ENCODE data around the gene SLX4IP.

The SLX4IP gene

GRCh38 chr20:10565191-10565921 lies 130.3 kb downstream of the SLX4IP start:
- WGBS, 2 experiments = 52 to 55% methylated on average over 6 of the region's 6 CpGs
- peak overlapping the region; percentile 27 for H3K27ac ChIP-seq (ENCODE audit: insufficient read depth, low read depth, low read length, poor library complexity, severe bottlenecking)

GRCh38 chr20:10565922-10566897 lies 131.1 kb downstream of the SLX4IP start:
- Histone ChIP-seq H3K4me3 (ENCODE audit: insufficient read depth, low read depth, low read length) (no peak overlapping the region), H3K9me3 (ENCODE audit: control insufficient read depth, low read length) (peaks cover 2% of the 10 kb centered on the region), H3K27me3 (ENCODE audit: control insufficient read depth, insufficient read depth, low read length, poor library complexity, severe bottlenecking) (no peaks in the 10 kb centered on the region), H3K36me3 (ENCODE audit: control insufficient read depth, insufficient read depth, low read length) (peaks cover 3% of the 10 kb centered on the region), H3K4me1 (ENCODE audit: control insufficient read depth, insufficient read depth, low read length) (peaks cover 3% of the 10 kb centered on the region), H3K27ac (ENCODE audit: insufficient read depth, low read depth, low read length, poor library complexity, severe bottlenecking) (no peak overlapping the region)
- 74 to 81% methylated on average over 8 of the region's 8 CpGs for WGBS, 2 experiments

More at GRCh38 chr20:10565191-10565921, 130.3 kb downstream of the SLX4IP start:
- H3K4me1 ChIP-seq (ENCODE audit: control insufficient read depth, insufficient read depth, low read length) = peaks cover 3% of the 10 kb centered on the region
- H3K4me3 ChIP-seq (ENCODE audit: insufficient read depth, low read depth, low read length) = no peak overlapping the region
- H3K27me3 ChIP-seq (ENCODE audit: control insufficient read depth, insufficient read depth, low read length, poor library complexity, severe bottlenecking) = no peaks in the 10 kb centered on the region
- peaks cover 2% of the 10 kb centered on the region for H3K9me3 ChIP-seq (ENCODE audit: control insufficient read depth, low read length)
- peaks cover 3% of the 10 kb centered on the region for H3K36me3 ChIP-seq (ENCODE audit: control insufficient read depth, insufficient read depth, low read length)

- WGBS, 2 experiments = 94 to 96% methylated on average over 3 of the region's 3 CpGs
- H3K27me3 ChIP-seq (ENCODE audit: control insufficient read depth, insufficient read depth, low read length, poor library complexity, severe bottlenecking) = no peaks in the 10 kb centered on the region
- peaks cover 3% of the 10 kb centered on the region for H3K36me3 ChIP-seq (ENCODE audit: control insufficient read depth, insufficient read depth, low read length)
- H3K4me1 ChIP-seq (ENCODE audit: control insufficient read depth, insufficient read depth, low read length) = peaks cover 3% of the 10 kb centered on the region
- H3K27ac ChIP-seq (ENCODE audit: insufficient read depth, low read depth, low read length, poor library complexity, severe bottlenecking) = no peak overlapping the region
- no peak overlapping the region for H3K4me3 ChIP-seq (ENCODE audit: insufficient read depth, low read depth, low read length)
- H3K9me3 ChIP-seq (ENCODE audit: control insufficient read depth, low read length) = no peaks in the 10 kb centered on the region
Measured at GRCh38 chr20:10568032-10568431, 132.9 kb downstream of the SLX4IP start.

- H3K4me3 ChIP-seq (ENCODE audit: insufficient read depth, low read depth, low read length) = no peak overlapping the region
- H3K27me3 ChIP-seq (ENCODE audit: control insufficient read depth, insufficient read depth, low read length, poor library complexity, severe bottlenecking) = no peaks in the 10 kb centered on the region
- no peaks in the 10 kb centered on the region for H3K9me3 ChIP-seq (ENCODE audit: control insufficient read depth, low read length)
- 88 to 100% methylated on average over 1 of the region's 1 CpG for WGBS, 2 experiments
- H3K4me1 ChIP-seq (ENCODE audit: control insufficient read depth, insufficient read depth, low read length) = no peaks in the 10 kb centered on the region
- H3K27ac ChIP-seq (ENCODE audit: insufficient read depth, low read depth, low read length, poor library complexity, severe bottlenecking) = no peak overlapping the region
- H3K36me3 ChIP-seq (ENCODE audit: control insufficient read depth, insufficient read depth, low read length) = peaks cover 1% of the 10 kb centered on the region
Measured at GRCh38 chr20:10571313-10571815, 136.3 kb downstream of the SLX4IP start.

- H3K9me3 ChIP-seq (ENCODE audit: control insufficient read depth, low read length) = no peaks in the 10 kb centered on the region
- H3K4me1 ChIP-seq (ENCODE audit: control insufficient read depth, insufficient read depth, low read length) = no peaks in the 10 kb centered on the region
- H3K27ac ChIP-seq (ENCODE audit: insufficient read depth, low read depth, low read length, poor library complexity, severe bottlenecking) = no peak overlapping the region
- H3K4me3 ChIP-seq (ENCODE audit: insufficient read depth, low read depth, low read length) = no peak overlapping the region
- whole genome bisulfite sequencing, 2 experiments = 94 to 96% methylated on average over 5 of the region's 8 CpGs
- H3K36me3 ChIP-seq (ENCODE audit: control insufficient read depth, insufficient read depth, low read length) = no peaks in the 10 kb centered on the region
- no peaks in the 10 kb centered on the region for H3K27me3 ChIP-seq (ENCODE audit: control insufficient read depth, insufficient read depth, low read length, poor library complexity, severe bottlenecking)
Measured at GRCh38 chr20:10572853-10573252, 137.7 kb downstream of the SLX4IP start.

- no peaks in the 10 kb centered on the region for H3K4me1 ChIP-seq (ENCODE audit: control insufficient read depth, insufficient read depth, low read length)
- no peak overlapping the region for H3K27ac ChIP-seq (ENCODE audit: insufficient read depth, low read depth, low read length, poor library complexity, severe bottlenecking)
- H3K27me3 ChIP-seq (ENCODE audit: control insufficient read depth, insufficient read depth, low read length, poor library complexity, severe bottlenecking) = no peaks in the 10 kb centered on the region
- no peaks in the 10 kb centered on the region for H3K36me3 ChIP-seq (ENCODE audit: control insufficient read depth, insufficient read depth, low read length)
- H3K9me3 ChIP-seq (ENCODE audit: control insufficient read depth, low read length) = no peaks in the 10 kb centered on the region
- H3K4me3 ChIP-seq (ENCODE audit: insufficient read depth, low read depth, low read length) = no peak overlapping the region
- WGBS, 2 experiments = 92 to 98% methylated on average over 1 to 2 of the region's 2 CpGs
Measured at GRCh38 chr20:10573273-10573950, 138.3 kb downstream of the SLX4IP start.

GRCh38 chr20:10573951-10574339 lies 138.8 kb downstream of the SLX4IP start:
- WGBS, 2 experiments = 89 to 94% methylated on average over 1 of the region's 1 CpG
- H3K27ac ChIP-seq (ENCODE audit: insufficient read depth, low read depth, low read length, poor library complexity, severe bottlenecking) = no peak overlapping the region

GRCh38 chr20:10576411-10577090 lies 141.4 kb downstream of the SLX4IP start:
- WGBS, 2 experiments = 89% methylated on average over 1 of the region's 3 CpGs; no CpG with 5 or more reads in 1 of the 2 experiments
- H3K27me3 ChIP-seq (ENCODE audit: control insufficient read depth, insufficient read depth, low read length, poor library complexity, severe bottlenecking) = no peaks in the 10 kb centered on the region
- H3K36me3 ChIP-seq (ENCODE audit: control insufficient read depth, insufficient read depth, low read length) = no peaks in the 10 kb centered on the region
- no peak overlapping the region for H3K27ac ChIP-seq (ENCODE audit: insufficient read depth, low read depth, low read length, poor library complexity, severe bottlenecking)
- H3K4me1 ChIP-seq (ENCODE audit: control insufficient read depth, insufficient read depth, low read length) = no peaks in the 10 kb centered on the region
- H3K9me3 ChIP-seq (ENCODE audit: control insufficient read depth, low read length) = no peaks in the 10 kb centered on the region
- no peak overlapping the region for H3K4me3 ChIP-seq (ENCODE audit: insufficient read depth, low read depth, low read length)

More at GRCh38 chr20:10573951-10574339, 138.8 kb downstream of the SLX4IP start:
- Histone ChIP-seq H3K4me3 (ENCODE audit: insufficient read depth, low read depth, low read length) (no peak overlapping the region), H3K4me1 (ENCODE audit: control insufficient read depth, insufficient read depth, low read length) (no peaks in the 10 kb centered on the region), H3K9me3 (ENCODE audit: control insufficient read depth, low read length) (no peaks in the 10 kb centered on the region), H3K36me3 (ENCODE audit: control insufficient read depth, insufficient read depth, low read length) (no peaks in the 10 kb centered on the region), H3K27me3 (ENCODE audit: control insufficient read depth, insufficient read depth, low read length, poor library complexity, severe bottlenecking) (no peaks in the 10 kb centered on the region)

GRCh38 chr20:10577648-10578047 lies 142.5 kb downstream of the SLX4IP start:
- no peaks in the 10 kb centered on the region for H3K27me3 ChIP-seq (ENCODE audit: control insufficient read depth, insufficient read depth, low read length, poor library complexity, severe bottlenecking)
- no peak overlapping the region for H3K27ac ChIP-seq (ENCODE audit: insufficient read depth, low read depth, low read length, poor library complexity, severe bottlenecking)
- WGBS, 2 experiments = 89 to 90% methylated on average over 2 of the region's 3 CpGs
- H3K4me1 ChIP-seq (ENCODE audit: control insufficient read depth, insufficient read depth, low read length) = no peaks in the 10 kb centered on the region
- no peaks in the 10 kb centered on the region for H3K9me3 ChIP-seq (ENCODE audit: control insufficient read depth, low read length)
- no peak overlapping the region for H3K4me3 ChIP-seq (ENCODE audit: insufficient read depth, low read depth, low read length)
- no peaks in the 10 kb centered on the region for H3K36me3 ChIP-seq (ENCODE audit: control insufficient read depth, insufficient read depth, low read length)

All from ectodermal cell (in vitro differentiated cells).